ENCODE results near the gene OLFM1.
A peak's percentile ranks its signal among the peaks of the same experiment; 100 is the strongest.
"Not testable (repeated sequence)": the region's sequence is repeated elsewhere in the genome, so short reads cannot be mapped to it uniquely, and the experiment has no call there.

Gene OLFM1

DNA sequence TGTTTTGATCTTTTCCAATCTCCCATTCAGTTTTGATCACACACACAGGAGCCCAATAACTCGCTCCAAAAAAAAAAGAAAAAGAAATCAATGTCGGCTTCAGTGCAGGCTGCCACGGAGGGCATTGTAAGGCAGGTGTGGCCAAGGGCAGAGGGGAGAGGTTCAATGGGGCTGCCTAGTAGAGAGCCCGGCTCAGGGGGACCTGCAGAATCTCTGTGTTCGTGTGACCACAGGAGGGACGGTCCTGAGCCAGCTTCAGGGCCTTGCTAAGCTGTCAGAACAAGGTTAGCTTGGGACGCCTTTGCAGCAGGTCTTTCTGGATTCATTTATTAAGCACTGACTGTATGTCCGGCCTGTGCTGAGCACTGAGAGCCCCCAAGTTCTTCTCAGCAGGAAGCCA, 22.2 kb downstream of the OLFM1 start:
- no peak for DNase-seq

- no peak for DNase-seq
Measured at GRCh38 chr9:135110416-135110815, 22.9 kb downstream of the OLFM1 start.

DNA sequence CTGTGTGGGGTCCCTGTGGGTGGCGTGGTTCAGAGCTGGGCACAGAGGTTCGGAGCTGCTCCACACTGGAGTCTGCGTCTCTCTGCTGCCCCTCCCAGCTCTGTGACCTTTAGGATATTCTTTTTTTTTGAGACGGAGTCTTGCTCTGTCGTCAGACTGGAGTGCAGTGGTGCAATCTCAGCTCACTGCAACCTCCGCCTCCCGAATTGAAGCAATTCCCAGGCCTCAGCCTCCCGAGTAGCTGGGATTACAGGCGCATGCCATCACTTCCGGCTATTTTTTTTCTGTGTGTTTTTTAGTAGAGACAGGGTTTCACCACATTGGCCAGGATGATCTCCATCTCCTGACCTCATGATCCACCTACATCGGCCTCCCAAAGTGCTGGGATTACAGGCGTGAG, 24.1 kb downstream of the OLFM1 start:
- not testable (repeated sequence) for DNase-seq

GRCh38 chr9:135116371-135116770, 28.9 kb downstream of the OLFM1 start:
- DNase-seq, result no peak

- DNase-seq, result no peak
Measured at GRCh38 chr9:135116881-135117280, 29.4 kb downstream of the OLFM1 start.

DNA sequence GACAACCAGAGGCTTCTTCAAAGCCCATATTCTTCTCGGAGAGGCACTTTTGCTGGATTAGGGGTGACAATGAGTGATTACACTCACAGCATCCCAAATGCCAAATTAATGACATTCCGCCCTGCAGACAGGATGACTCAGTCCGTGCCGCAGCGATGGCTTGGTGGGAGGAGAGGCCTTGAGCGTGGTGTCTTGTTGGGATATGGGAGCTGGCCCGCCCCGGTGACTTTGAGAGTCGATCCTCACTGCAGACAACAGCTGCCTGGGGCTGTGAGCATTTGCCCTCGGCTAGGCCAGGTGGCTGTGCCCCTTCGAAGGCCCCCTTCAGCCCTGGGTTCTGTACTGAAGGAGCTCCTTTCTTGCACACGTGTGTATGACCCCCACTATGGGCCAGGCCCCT, 29.8 kb downstream of the OLFM1 start:
- DNase-seq, result no peak

DNA sequence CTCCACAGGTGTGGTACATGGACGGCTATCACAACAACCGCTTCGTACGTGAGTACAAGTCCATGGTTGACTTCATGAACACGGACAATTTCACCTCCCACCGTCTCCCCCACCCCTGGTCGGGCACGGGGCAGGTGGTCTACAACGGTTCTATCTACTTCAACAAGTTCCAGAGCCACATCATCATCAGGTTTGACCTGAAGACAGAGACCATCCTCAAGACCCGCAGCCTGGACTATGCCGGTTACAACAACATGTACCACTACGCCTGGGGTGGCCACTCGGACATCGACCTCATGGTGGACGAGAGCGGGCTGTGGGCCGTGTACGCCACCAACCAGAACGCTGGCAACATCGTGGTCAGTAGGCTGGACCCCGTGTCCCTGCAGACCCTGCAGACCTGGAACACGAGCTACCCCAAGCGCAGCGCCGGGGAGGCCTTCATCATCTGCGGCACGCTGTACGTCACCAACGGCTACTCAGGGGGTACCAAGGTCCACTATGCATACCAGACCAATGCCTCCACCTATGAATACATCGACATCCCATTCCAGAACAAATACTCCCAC, 32.1 kb downstream of the OLFM1 start:
- no peak for DNase-seq

DNA sequence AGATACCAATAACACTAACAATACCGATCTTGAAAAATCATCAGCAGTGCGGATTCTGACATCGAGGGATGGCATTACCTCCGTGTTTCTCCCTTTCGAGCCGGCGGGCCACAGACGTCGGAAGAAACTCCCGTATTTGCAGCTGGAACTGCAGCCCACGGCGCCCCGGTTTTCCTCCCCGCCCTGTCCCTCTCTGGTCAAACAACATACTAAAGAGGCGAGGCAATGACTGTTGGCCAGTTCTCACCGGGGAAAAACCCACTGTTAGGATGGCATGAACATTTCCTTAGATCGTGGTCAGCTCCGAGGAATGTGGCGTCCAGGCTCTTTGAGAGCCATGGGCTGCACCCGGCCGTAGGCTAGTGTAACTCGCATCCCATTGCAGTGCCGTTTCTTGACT, 32.8 kb downstream of the OLFM1 start:
- DNase-seq, result no peak

- no peak for DNase-seq
Measured at GRCh38 chr9:135122316-135122715, 34.8 kb downstream of the OLFM1 start.

GRCh38 chr9:135123126-135123772, 35.8 kb downstream of the OLFM1 start:
- no peak for DNase-seq

DNA sequence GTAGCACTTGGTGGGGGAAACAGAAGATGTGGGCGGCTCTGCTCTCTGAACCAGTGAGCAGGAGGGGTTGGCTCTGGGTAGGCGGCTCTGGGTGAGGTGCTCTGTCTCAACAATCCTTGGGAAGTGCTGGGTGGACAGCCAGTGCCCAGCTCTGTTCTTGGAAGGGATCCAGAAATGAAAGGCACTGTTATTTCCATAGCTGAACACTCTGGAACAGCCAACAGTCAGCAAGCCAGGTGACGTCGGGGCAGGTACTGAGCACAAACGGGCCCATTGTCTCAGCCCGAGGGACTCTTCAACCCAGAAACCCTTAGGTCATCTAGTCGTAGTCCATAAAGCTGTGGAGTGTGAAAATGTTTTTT, 36.3 kb downstream of the OLFM1 start:
- DNase-seq, result peak in 1 of 2 experiments; percentile 9

GRCh38 chr9:135126451-135127187, 39.2 kb downstream of the OLFM1 start:
- no peak for DNase-seq

GRCh38 chr9:135127718-135128670, 40.5 kb downstream of the OLFM1 start:
- DNase-seq, result no peak

DNA sequence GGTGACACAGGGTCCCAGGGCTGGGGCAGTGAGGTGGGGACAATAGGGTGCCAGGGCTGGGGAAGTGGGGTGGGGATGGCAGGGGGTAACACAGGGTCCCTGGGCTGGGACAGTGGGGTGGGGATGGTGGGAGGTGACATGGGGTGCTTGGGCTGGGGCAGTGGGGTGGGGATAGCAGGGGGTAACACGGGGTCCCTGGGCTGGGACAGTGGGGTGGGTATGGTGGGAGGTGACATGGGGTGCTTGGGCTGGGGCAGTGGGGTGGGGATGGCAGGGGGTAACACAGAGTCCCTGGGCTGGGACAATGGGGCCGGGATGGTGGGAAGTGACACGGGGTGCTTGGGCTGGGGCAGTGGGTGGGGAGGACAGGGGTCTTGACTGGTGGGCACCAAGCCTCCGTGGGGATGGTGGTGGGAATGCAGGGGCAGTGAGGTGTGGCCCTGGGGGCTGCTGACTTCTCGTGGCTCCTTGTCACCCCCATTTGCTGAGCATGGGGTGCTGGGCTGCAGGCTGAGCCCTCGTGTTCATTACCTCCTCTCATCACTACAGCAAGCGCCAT, 41.7 kb downstream of the OLFM1 start:
- no peak for DNase-seq

DNA sequence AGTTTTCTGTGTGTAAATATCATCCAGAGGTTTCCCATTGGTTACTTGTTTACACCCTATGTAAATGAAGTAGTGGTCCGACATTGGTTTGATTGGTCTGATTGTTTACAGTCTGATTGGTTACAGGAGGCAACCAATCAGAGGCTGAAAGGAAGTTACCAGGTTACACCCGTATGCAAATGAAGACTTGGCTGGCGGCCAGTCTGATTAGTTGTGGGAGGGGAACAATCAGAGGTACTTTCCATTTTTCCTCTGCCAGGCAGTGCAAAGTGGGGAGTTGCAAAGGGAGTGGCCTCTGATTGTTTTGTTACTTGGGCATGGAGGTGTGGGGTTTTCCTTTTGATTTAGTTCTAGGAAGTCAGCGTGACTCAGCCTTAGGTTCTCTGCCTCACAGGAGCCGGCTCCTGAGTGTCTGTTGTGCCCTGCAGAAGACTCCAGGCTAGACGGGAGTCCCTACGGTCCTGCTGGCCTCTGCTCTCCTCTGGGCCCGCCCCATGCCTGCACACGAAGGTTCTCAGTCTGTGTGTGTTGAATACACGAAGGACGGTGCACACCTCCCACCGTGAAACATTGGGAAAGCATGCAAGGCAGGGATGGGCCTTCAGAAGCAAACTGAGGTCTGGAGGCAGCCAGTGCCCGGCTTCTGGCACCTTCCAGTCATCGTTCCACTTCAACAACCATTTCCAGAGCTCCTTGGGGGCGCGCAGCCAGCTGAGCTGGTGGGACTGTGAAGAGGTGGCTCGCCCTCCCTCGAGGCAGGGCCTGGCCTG, 42.9 kb downstream of the OLFM1 start:
- peak; percentile 65 to 70 for DNase-seq

GRCh38 chr9:135131488-135131887, 44.0 kb downstream of the OLFM1 start:
- no peak for DNase-seq

DNA sequence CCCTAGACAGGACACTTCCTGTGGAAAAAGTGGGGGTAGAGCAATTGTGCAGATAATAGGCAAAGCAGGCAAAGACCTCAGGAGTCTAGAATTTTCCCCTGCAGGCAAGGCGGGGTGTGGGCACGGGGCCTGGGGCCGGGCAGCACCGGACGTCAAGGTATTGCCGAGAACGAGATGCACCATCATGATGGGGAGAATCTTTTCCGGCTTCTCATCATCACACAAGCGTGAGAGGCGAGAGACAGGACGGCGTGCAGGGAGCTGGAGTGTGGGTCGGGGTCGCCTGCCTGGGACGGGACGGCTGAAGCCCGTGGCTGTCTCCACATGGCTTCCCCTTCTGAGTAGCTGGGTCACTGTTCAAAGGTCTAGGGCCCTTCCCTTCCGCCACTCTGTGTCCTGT, 44.5 kb downstream of the OLFM1 start:
- DNase-seq, result no peak

GRCh38 chr9:135134268-135135022, 47.0 kb downstream of the OLFM1 start:
- DNase-seq, result peak in 1 of 2 experiments; percentile 28

- DNase-seq, result peak in 1 of 2 experiments; percentile 7
Measured at GRCh38 chr9:135135171-135135928, 47.9 kb downstream of the OLFM1 start.

DNA sequence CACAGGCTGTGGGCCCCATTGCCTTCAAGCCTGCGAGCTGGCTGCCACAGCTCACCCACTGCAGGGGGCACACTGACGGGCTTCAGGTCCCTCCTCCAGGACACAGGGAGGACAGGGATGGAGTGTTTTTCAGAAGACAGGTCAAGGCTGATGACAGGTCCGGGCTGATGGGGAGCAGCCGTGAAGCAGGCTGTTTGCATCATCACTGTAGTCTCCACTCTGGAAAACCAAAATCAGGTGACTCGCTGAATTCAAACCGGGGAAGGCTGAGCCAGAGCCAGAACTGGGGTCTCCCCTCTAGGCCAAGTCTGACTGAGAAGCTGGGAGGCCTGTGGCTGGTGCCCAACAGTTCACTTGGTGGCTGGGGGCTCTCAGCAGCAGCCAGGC, 48.5 kb downstream of the OLFM1 start:
- no peak for DNase-seq

GRCh38 chr9:135136481-135136880, 49.0 kb downstream of the OLFM1 start:
- no peak for DNase-seq
